Astrocyte of the cerebellum (primary cell): ENCODE results near the gene CDK5RAP3.

Experiments used
- DNase-seq: peaks from one replicate; pipeline ENCODE4 v3.0.0-alpha.2; 2011; ENCODE audit warnings: low read depth
- H3K4me3 ChIP-seq: 2 replicates; pipeline ENCODE4 v1.5.1; 2011; ENCODE audit warnings: mild to moderate bottlenecking, low read depth, low read length, moderate library complexity
- CTCF ChIP-seq: IDR thresholded peaks from 2 replicates; pipeline ENCODE4 v1.5.1; 2012; ENCODE audit warnings: low read length, low read depth, moderate library complexity, mild to moderate bottlenecking; ENCODE audit errors: missing control alignments
- in situ Hi-C: cut with HindIII; loops from 2 replicates; pipeline ENCODE4 v1.10.0; 2017; ENCODE audit warnings: low sequenced_read_pairs

Gene CDK5RAP3

GRCh38 chr17:47975823-47976205 lies 4.9 kb downstream of the CDK5RAP3 start:
- in situ Hi-C loops: no loop called here
- TF ChIP-seq CTCF: no peak
- H3K4me3 ChIP-seq: no peak overlapping the region
- DNase-seq: no peak

DNA sequence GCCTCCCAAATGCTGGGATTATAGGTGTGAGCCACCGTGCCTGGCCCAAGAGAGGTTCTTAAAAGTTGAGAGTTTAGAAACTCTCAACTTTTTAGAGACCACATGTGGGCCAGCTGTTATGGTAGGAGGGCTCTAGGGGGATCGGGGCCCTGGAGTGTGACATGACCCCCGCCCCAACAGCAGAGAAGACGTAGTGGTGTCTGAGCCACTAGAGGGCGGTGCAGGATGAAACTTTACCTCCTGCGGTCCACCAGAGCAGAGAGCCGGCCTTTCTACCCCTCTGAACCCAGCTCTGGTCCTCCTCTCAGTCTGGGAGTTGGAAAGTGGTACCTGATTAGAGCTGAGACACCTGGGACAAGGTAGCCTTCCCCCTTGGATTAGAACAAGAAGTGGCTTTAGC lies 7.4 kb downstream of the CDK5RAP3 start:
- in situ Hi-C loops: no loop called here
- peak; percentile 74 for TF ChIP-seq CTCF
- DNase-seq: no peak
- H3K4me3 ChIP-seq: no peak overlapping the region

- no peak for TF ChIP-seq CTCF
- H3K4me3 ChIP-seq: no peak overlapping the region
- in situ Hi-C loops: loop anchor here (5.0 kb wide), 1 partner anchor 37 kb away; no protein-coding TSS in a partner anchor
- DNase-seq: no peak
Measured at GRCh38 chr17:47980541-47980940, 9.6 kb downstream of the CDK5RAP3 start.

DNA sequence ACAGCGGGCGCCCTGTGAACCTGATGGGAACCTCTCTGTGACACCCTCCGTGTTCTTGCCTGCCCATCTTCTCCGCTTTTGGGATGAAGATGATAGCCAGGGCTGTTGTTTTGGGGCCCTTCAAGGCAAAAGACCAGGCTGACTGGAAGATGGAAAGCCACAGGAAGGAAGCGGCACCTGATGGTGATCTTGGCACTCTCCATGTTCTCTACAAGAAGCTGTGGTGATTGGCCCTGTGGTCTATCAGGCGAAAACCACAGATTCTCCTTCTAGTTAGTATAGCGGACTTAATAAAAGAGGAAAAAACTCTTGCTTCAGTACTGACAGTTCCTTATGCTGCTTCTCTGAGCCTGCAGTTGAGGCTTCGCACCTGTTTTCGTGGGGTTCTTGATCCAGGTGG lies 10.5 kb downstream of the CDK5RAP3 start:
- no peak for TF ChIP-seq CTCF
- in situ Hi-C loops: loop anchor here (5.0 kb wide), 1 partner anchor 36 kb away; no protein-coding TSS in a partner anchor
- no peak for DNase-seq
- H3K4me3 ChIP-seq: no peak overlapping the region

- TF ChIP-seq CTCF: no peak
- H3K4me3 ChIP-seq: no peak overlapping the region
- in situ Hi-C loops: loop anchor here (5.0 kb wide), 1 partner anchor 35 kb away; no protein-coding TSS in a partner anchor
- DNase-seq: no peak
Measured at GRCh38 chr17:47982091-47982617, 11.2 kb downstream of the CDK5RAP3 start.

GRCh38 chr17:47982645-47983390 lies 11.9 kb downstream of the CDK5RAP3 start:
- no peak for DNase-seq
- H3K4me3 ChIP-seq: no peak overlapping the region
- TF ChIP-seq CTCF: no peak
- in situ Hi-C loops: loop anchor here (5.0 kb wide), 1 partner anchor 34 kb away; no protein-coding TSS in a partner anchor
